ENCODE measurements around the gene MYO15B. TPM values are rescaled to one million over a fixed set of nuclear protein-coding genes. Genes with fewer than 3 reads are reported as not detected.

Gene MYO15B
- total RNA-seq, 2 experiments from 2014 or later, result 8.9 to 19.2 TPM

DNA sequence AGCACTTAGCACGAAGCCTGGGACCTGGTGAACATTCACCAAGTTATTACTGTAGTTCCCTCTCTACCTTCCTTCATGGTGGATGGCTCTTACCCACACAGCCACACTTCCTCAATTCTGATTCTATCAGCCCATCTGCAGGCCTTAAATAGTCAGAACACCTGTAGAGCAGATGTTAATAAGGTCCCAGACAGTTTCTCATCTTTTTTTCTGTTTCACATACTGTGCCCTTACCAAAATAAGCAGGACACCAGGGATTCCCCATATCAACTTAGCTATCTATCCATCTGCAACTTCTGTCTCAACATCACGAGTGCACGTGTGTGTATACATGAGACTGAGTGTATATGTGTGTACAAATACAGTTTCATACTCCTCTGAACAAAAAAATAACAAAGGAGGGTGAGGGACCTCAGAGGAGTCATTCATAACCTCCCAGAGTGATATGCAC, 76.5 kb downstream of the MYO15B start:
- peak overlapping the region; percentile 93; the same call in 1 of the 2 replicates for H3K4me2 ChIP-seq (ENCODE audit: low read length)
- H3K79me2 ChIP-seq (ENCODE audit: insufficient read depth, low read depth, low read length), result peaks cover 47% of the 10 kb centered on the region
- peak overlapping the region; percentile 49 for H3K4me3 ChIP-seq (ENCODE audit: low read depth, low read length, poor library complexity, severe bottlenecking)
- peak; percentile 100 for DNase-seq (ENCODE audit: low spot score)
- no peak overlapping the region for H2AFZ ChIP-seq (ENCODE audit: low read length)
- H3K9me3 ChIP-seq (ENCODE audit: low read length), result peaks cover 15% of the 10 kb centered on the region; the same call in 1 of the 2 replicates
- H3K4me1 ChIP-seq (ENCODE audit: insufficient read depth, low read length, poor library complexity, severe bottlenecking), result peaks cover 70% of the 10 kb centered on the region
- peak overlapping the region; percentile 94 for H3K27ac ChIP-seq (ENCODE audit: low read depth, low read length, poor library complexity, severe bottlenecking)
- ChIA-PET CTCF (ENCODE audit: unreplicated experiment) (interaction anchor here (0.6 to 1.0 kb wide), 3 partner anchors 26 to 95 kb away, joined by 3 read pairs; no protein-coding TSS in a partner anchor), POLR2A (interaction anchor here (0.5 to 1.3 kb wide), 6 partner anchors 10 to 830 kb away, joined by 3 to 5 read pairs (median 3); no protein-coding TSS in a partner anchor)
- H3K9me2 ChIP-seq (ENCODE audit: insufficient read depth, low read length), result no peaks in the 10 kb centered on the region
- peaks cover 63% of the 10 kb centered on the region for H3K36me3 ChIP-seq (ENCODE audit: insufficient read depth, low read length)
- intact Hi-C loops (cut with micrococcal nuclease; ENCODE audit: unreplicated experiment), result loop anchor here (1.0 to 10.0 kb wide), 4 partner anchors 25 to 1071 kb away; partner anchors contain the start of genes MFSD11, SRSF2, UBALD2 and UNK
- no TSS peak for BruUV-seq (replicated peaks)
- TF ChIP-seq, protein P1, sequence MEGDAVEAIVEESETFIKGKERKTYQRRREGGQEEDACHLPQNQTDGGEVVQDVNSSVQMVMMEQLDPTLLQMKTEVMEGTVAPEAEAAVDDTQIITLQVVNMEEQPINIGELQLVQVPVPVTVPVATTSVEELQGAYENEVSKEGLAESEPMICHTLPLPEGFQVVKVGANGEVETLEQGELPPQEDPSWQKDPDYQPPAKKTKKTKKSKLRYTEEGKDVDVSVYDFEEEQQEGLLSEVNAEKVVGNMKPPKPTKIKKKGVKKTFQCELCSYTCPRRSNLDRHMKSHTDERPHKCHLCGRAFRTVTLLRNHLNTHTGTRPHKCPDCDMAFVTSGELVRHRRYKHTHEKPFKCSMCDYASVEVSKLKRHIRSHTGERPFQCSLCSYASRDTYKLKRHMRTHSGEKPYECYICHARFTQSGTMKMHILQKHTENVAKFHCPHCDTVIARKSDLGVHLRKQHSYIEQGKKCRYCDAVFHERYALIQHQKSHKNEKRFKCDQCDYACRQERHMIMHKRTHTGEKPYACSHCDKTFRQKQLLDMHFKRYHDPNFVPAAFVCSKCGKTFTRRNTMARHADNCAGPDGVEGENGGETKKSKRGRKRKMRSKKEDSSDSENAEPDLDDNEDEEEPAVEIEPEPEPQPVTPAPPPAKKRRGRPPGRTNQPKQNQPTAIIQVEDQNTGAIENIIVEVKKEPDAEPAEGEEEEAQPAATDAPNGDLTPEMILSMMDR (conservative IDR thresholded peaks at IDR 0.05; ENCODE audit: low read length), result no peak; the same call in 1 of the 2 replicates
- no peak for TF ChIP-seq EZH2phosphoT487 (IDR thresholded peaks at IDR 0.05; ENCODE audit: borderline replicate concordance, low read depth, low read length)
- H4K20me1 ChIP-seq (ENCODE audit: insufficient read depth, low read length), result no peaks in the 10 kb centered on the region

DNA sequence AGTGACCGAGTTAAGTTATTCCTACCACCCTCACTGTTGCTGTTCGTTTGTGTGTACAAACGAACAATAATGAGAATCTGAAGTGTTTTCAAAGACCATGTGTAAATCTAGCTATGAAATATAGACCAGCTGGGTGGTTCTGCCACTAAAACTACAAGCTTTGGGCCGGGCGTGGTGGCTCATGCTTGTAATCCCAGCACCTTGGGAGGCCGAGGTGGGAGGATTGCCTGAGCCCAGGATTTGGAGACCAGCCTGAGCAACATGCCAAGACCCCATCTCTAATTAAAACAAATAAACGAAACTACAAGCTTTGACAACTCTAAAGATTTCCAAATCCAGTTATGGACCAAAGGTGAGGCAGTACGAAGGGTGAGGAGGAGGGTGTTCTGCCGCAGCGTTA, 78.4 kb downstream of the MYO15B start:
- H2AFZ ChIP-seq (ENCODE audit: low read length), result no peak overlapping the region
- H3K4me3 ChIP-seq (ENCODE audit: low read depth, low read length, poor library complexity, severe bottlenecking), result peak overlapping the region; percentile 84
- BruUV-seq (replicated peaks), result no TSS peak
- POLR2A ChIA-PET, result interaction anchor here (0.6 to 1.7 kb wide), 10 partner anchors 9 to 181 kb away, joined by 3 to 11 read pairs (median 4); no protein-coding TSS in a partner anchor
- H3K36me3 ChIP-seq (ENCODE audit: insufficient read depth, low read length), result peaks cover 63% of the 10 kb centered on the region
- CTCF ChIA-PET (ENCODE audit: unreplicated experiment), result interaction anchor here (1.0 to 1.8 kb wide), 2 partner anchors 24 to 87 kb away, joined by 6 to 7 read pairs; no protein-coding TSS in a partner anchor
- DNase-seq (ENCODE audit: low spot score), result no peak
- H3K4me2 ChIP-seq (ENCODE audit: low read length), result peak overlapping the region; percentile 93
- peaks cover 65% of the 10 kb centered on the region for H3K79me2 ChIP-seq (ENCODE audit: insufficient read depth, low read depth, low read length)
- no peaks in the 10 kb centered on the region for H4K20me1 ChIP-seq (ENCODE audit: insufficient read depth, low read length)
- no peaks in the 10 kb centered on the region for H3K9me2 ChIP-seq (ENCODE audit: insufficient read depth, low read length)
- peaks cover 15% of the 10 kb centered on the region; the same call in 1 of the 2 replicates for H3K9me3 ChIP-seq (ENCODE audit: low read length)
- H3K4me1 ChIP-seq (ENCODE audit: insufficient read depth, low read length, poor library complexity, severe bottlenecking), result peaks cover 66% of the 10 kb centered on the region
- TF ChIP-seq EZH2phosphoT487 (IDR thresholded peaks at IDR 0.05; ENCODE audit: borderline replicate concordance, low read depth, low read length), result no peak
- TF ChIP-seq, protein P1 (conservative IDR thresholded peaks at IDR 0.05; ENCODE audit: low read length), result no peak
- peak overlapping the region; percentile 94 for H3K27ac ChIP-seq (ENCODE audit: low read depth, low read length, poor library complexity, severe bottlenecking)
- intact Hi-C loops (cut with micrococcal nuclease; ENCODE audit: unreplicated experiment), result loop anchor here (5.0 to 10.0 kb wide), 4 partner anchors 34 to 1069 kb away; partner anchors contain the start of genes MFSD11, SMIM5, SRSF2 and UBALD2

All from OCI-LY7 (cell line).